Activated gamma-delta T cell treated with Interleukin-2 at 50 U/mL for 16 hours (primary cell): Measurements from ENCODE around the gene NSG1.
A peak's percentile ranks its signal among the peaks of the same experiment; 100 is the strongest.

ENCODE experiments used
- DNase-seq: peaks from one replicate; pipeline ENCODE4 v3.0.0-alpha.2; 2020

Gene NSG1, protein sequence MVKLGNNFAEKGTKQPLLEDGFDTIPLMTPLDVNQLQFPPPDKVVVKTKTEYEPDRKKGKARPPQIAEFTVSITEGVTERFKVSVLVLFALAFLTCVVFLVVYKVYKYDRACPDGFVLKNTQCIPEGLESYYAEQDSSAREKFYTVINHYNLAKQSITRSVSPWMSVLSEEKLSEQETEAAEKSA

DNA sequence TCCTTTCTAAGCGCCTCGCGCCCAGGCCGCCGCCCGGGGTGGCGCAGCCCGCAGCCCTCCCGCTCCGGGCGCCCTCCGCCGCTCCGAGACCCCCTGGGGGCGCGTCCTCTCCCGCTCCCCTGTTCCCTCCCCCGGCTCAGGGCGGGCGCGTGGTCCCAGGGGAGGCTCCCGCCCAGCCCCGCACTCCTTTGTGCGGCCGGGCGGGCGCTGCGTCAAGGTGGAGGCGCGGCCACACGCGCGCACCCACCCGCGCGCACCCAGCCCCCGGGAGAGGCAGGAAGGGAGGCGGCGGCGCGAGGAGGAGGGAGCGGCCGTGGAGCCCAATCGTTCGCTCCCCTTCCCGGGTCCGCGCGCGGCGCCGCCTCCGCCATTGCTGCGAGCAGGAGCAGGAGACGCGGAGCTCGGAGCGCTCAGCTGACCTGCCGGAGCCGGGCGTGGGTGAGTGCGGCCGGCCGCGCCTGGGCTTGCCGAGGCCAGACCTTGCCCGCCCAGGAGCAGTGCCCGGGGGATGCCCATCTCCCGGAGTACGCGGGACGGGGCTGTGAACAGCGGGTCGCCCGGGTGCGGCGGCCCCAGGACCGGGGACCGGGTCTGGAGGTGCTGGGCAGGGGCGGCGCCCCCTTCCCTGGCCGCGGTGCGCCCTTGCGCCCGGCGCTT, at the start of gene NSG1:
Gene NSG1, plus strand, starts transcription at position 367 of the 657 bp plus-strand sequence. CDS start 528 bp downstream, outside the sequence.
- DNase-seq: peak; percentile 33

GRCh38 chr4:4338210-4339001, 48.5 kb upstream of the NSG1 start:
- DNase-seq: no peak

DNA sequence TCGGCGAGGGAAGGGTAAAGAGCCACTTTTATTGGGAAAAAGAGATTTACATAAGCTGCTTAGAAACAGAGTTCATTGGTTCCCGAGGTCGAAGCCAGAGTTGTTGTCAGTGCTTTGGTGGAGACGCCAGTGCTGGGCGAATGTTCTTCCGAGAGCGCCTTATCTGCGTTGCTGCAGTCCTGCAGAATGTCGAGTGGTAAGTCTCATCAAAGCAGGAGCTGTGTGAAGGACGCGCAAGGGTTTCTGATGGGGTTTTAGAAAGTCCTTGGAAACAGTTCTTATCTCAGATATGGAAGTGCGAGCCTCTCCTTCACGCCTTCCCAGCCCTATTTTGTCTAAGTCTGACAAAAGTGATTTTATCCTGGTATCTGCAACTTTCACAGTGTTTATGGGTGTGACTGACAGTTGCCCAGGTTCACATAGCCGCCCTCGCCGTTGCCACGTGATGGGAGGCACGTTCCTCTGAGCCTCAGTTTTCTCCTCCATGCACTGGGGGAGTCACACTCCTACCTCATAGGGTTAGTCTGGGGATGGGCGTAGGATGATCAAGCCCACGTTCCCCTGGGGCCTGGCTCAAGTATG, 47.3 kb upstream of the NSG1 start:
- no peak for DNase-seq

DNA sequence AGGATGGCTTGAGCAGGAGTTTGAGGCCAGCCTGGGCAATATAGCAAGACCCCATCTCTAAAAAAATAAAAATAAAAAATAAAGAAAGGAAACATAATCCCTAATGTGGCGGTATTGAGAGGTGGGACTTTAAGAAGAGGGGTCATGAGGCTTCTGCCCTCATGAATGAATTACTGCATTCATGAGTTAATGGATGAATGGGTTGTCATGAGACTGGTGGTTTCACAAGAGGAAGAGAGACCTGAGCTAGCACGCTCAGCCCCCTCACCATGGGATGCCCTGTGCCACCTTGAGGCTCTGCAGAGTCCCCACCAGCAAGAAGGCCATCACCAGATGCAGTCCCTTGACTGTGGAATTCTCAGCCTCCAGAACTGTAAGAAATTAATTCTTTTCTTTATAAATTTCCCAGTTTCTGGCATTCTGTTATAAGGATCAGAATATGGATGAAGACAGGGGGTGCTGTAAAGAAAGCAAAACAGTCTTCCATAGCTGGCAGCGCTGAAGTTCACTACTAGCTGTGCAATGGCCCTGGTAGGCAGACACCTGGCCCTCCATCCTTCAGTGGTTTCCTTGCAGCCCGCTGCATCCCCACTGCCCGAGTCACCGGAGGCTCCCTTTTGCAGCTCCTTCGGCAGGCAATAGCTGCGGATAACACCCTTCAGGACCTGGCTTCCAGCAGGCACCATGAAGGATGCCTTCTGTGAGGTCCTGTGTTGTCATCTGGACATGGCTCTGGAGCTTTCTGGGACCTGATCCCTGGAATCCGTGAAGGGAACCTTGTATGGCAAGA, 44.8 kb upstream of the NSG1 start:
- no peak for DNase-seq

DNA sequence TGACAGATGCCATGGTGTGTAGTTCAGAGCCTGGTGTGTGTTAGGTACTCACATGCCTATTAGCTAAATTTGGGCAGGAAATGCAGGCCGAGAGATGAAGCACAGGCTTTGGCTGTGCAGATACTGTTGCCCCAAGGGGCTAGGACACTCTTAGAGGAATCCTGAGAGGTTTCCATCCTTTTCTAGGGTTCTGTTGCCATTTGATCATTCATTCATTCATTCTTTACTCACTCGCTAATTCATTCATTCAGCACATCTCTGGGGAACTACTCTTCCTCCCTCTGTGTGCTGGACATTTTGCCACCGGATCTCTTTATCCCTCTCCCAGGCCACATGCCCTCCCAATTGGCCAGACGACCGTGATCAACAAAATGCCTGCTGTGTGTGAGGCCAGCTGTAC, 43.9 kb upstream of the NSG1 start:
- DNase-seq: no peak

DNA sequence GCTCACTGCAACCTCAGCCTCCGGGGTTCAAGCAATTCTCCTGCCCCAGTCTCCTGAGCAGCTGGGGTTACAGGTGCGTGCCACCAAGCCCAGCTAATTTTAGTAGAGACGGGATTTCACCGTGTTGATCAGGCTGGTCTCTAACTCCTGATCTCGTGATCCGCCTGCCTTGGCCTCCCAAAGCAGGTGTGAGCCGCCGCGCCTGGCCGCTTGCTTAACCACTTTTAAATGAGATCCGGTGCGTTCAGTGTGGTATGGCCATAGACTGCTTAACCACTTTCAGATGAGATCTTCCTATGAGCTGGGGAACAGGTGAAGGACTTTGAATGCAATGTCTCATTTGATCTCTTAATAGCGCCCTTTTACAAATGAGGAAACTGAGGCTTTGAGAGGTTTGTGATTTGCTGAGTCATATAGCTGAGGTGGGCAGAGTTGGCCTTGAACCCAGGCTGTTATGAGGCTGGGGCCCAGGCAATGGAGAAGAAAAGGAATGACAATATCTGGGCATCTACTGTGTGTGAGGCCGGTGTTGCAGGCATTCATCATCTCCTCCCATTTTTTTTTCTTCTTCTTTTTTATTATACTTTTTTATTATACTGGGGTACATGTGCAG, 41.9 kb upstream of the NSG1 start:
- no peak for DNase-seq

GRCh38 chr4:4347585-4347984, 39.3 kb upstream of the NSG1 start:
- no peak for DNase-seq

- DNase-seq: peak; percentile 45
These were observed 38.3 kb upstream of the NSG1 start for GRCh38 chr4:4348585-4348984.

DNA sequence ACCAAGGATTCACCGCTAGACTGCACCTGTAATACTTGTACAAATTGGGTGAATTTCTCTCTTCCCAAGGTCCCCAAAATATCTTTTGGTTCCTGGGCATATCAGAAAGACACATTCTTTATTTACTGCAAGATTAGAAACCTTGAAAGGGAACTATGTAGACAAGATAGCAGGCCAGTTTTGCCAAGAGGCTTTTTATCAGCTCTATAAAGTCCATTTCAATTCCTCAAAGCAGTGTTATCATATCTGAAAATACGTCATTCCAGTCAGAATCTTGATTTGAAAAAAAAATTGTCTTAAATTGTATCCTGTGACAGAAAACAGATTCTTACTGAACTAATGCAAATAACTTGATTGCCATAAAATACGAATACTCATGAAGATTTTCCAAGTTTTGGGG, 37.0 kb upstream of the NSG1 start:
- no peak for DNase-seq

DNA sequence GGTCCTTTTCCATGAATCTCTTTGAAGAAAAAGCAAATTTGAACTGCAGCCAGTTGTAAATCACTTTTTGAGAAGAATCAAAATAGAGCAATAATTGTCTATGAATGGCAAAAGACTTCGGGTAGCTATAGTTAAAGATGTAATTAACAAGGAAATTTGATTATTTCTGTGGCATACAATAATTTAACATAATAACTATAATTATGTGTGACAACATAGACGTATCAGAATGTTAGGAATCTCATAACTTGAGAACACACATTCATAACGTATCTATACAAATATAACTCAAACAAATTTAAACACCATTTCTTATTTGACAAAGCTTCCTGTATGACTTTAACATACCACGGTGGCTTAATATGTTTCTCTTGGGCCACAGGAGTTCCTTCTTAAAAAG, 36.0 kb upstream of the NSG1 start:
- DNase-seq: no peak

- no peak for DNase-seq
These were observed 31.6 kb upstream of the NSG1 start for GRCh38 chr4:4355302-4355701.

DNA sequence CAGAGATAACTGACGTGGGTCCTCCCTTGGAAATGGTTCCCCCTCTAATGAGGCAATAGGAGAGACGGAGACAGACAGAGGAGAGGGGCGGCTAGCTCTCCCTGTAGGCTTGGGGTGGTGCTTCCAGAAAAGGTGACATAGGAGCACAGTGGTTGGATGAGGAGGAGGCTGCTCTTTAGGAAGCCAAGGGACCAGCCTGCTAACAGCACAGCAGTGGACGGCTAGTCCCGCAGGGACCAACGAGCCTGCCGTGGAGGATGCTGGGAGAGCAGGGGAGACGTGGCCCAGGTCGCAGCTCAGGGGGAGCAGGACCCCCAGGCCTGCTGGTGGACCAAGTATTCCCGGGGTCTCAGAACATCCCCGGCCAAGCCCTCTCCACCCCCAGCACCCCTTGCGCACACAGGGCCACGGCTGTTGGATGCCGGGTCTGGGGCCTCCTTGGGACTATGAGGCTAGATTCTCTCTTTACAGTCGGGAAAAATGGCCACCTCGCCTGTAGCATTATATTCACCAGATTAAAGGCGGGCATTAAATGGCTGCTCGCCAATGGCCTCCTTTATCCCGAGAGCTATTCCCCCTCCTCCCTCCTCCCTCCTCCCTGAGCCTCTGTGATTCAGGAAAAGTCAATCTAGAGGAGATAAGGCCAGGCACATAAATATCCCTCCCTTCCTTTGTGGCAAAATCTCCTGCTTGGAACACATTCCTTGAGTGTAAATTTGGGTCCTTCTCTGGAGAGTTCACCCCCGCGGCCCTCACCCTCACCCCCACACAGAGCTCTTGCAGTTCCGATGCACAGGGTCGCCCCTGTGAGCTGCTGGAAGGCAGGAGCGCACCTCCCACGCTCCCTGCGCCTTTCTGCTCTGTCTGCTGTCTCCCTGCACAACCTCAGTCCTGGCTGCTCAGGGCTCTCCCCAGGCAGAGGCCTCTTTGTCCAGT, 30.5 kb upstream of the NSG1 start:
- DNase-seq: no peak

- no peak for DNase-seq
These were observed 28.6 kb upstream of the NSG1 start for GRCh38 chr4:4358093-4358854.

DNA sequence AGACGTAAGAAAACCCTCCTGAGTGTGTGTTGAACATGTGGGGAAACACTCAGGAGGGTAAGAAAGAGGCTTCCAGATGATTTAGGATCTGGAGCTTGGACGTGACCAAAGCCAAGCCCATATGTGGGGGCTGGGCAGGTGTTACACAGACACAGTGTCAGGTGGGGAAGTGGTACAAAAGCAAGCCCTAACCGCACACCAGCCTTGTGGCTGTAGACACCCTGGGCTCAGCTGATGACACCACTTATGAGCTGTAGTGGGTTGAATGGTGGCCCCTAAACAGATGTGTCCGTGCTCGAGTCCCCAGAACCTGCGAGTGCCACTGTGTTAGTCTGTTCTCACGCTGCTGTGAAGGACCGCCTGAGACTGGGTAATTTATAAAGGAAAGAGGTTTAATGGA, 25.0 kb upstream of the NSG1 start:
- no peak for DNase-seq

- no peak for DNase-seq
These were observed 23.8 kb upstream of the NSG1 start for GRCh38 chr4:4362991-4363697.

GRCh38 chr4:4364061-4364460, 22.8 kb upstream of the NSG1 start:
- DNase-seq: no peak

- no peak for DNase-seq
These were observed 22.3 kb upstream of the NSG1 start for GRCh38 chr4:4364486-4365208.

GRCh38 chr4:4368809-4369580, 17.9 kb upstream of the NSG1 start:
- no peak for DNase-seq
